GM18498 (cell line): ENCODE data around the gene GNAQ.

Experiments used
- ATAC-seq: cut with Tn5 transposase; IDR thresholded peaks from one replicate; pipeline ENCODE4 v1.9.1; 2021; ENCODE audit warnings: mild to moderate bottlenecking, moderate library complexity; ENCODE audit not compliant: unreplicated experiment

Gene GNAQ

GRCh38 chr9:77673941-77674791 lies 357.4 kb downstream of the GNAQ start:
- ATAC-seq: no peak

- ATAC-seq: no peak
Measured at GRCh38 chr9:77672183-77672582, 359.4 kb downstream of the GNAQ start.

GRCh38 chr9:77667151-77667550 lies 364.5 kb downstream of the GNAQ start:
- no peak for ATAC-seq
